HEK293 (cell line): Measurements from ENCODE around the gene ROR2.

ENCODE experiments used
- CTCF ChIA-PET: fragments of 350-600 bp; formaldehyde crosslinking; extraction: SDS; loops from one replicate; lab custom pipeline; 2021; ENCODE audit warnings: antibody characterized with exemption; lab: Yijun Ruan, JAX
- POLR2A ChIA-PET: fragments of 300-600 bp; formaldehyde crosslinking; extraction: SDS; loops from one replicate; lab custom pipeline; 2020; ENCODE audit warnings: antibody characterized with exemption, inconsistent platforms; lab: Yijun Ruan, JAX
- H3K27ac ChIP-seq: fragments of 200-500 bp; sonication (Bioruptor generic); 2 replicates; pipeline ENCODE4 v1.5.1; 2014; ENCODE audit warnings: low read depth, low read length, control low read depth, inconsistent platforms; ENCODE audit errors: extremely low read depth
- H3K36me3 ChIP-seq, 2 experiments: fragments of 200-500 bp in 1 of 2; sonication (Bioruptor generic) in 1 of 2; 1 replicate in 1 of 2; 2 replicates in 1 of 2; pipeline ENCODE4 v1.5.1; 2014 to 2017; ENCODE audit warnings: inconsistent platforms in 2 of 2, low read length in 2 of 2; ENCODE audit not compliant: control insufficient read depth in 2 of 2, insufficient read depth in 1 of 2
- H3K4me1 ChIP-seq: fragments of 200-500 bp; sonication (Bioruptor generic); 2 replicates; pipeline ENCODE4 v1.5.1; 2014; ENCODE audit warnings: mild to moderate bottlenecking, low read length, inconsistent platforms; ENCODE audit not compliant: control insufficient read depth, insufficient read depth
- H3K4me3 ChIP-seq: 2 replicates; pipeline ENCODE4 v1.5.1; 2011; ENCODE audit warnings: low read depth, mild to moderate bottlenecking, control low read depth, low read length, moderate library complexity
- H3K9me3 ChIP-seq: fragments of 200-500 bp; sonication (Bioruptor generic); 2 replicates; pipeline ENCODE4 v1.5.1; 2014; ENCODE audit warnings: low read depth, low read length, inconsistent platforms; ENCODE audit not compliant: control insufficient read depth, insufficient read depth
- GLI2 ChIP-seq: fragments of 450-650 bp; formaldehyde crosslinking; IDR thresholded peaks from 2 replicates; pipeline ENCODE4; 2017; ENCODE audit warnings: missing biosample characterization, missing genetic modification characterization, low read depth, borderline replicate concordance
- HOXC10 ChIP-seq: sonication (generic); formaldehyde crosslinking; IDR thresholded peaks from 2 replicates; pipeline ENCODE4 v1.8.1; 2023; ENCODE audit warnings: mild to moderate bottlenecking, missing genetic modification reagents
- KLF9 ChIP-seq: fragments of 450-650 bp; formaldehyde crosslinking; IDR thresholded peaks from 2 replicates; pipeline ENCODE4 v1.5.1; 2016; ENCODE audit warnings: missing biosample characterization, missing genetic modification characterization, low read depth
- PRDM2 ChIP-seq: fragments of 450-650 bp; formaldehyde crosslinking; IDR thresholded peaks from 2 replicates; pipeline ENCODE4 v1.5.1; 2016; ENCODE audit warnings: missing biosample characterization, missing genetic modification characterization, borderline replicate concordance
- SETDB1 ChIP-seq: IDR thresholded peaks from one replicate; pipeline ENCODE4 v1.6.1; 2017; ENCODE audit warnings: mild to moderate bottlenecking, low read length, moderate library complexity, mixed read lengths; ENCODE audit not compliant: insufficient read length
- TCF7L2 ChIP-seq: IDR thresholded peaks from 2 replicates; pipeline ENCODE4 v1.6.1; 2011; ENCODE audit warnings: low read depth, mild to moderate bottlenecking, inconsistent platforms, low read length, moderate library complexity, borderline replicate concordance
- TRIM28 ChIP-seq: IDR thresholded peaks from 2 replicates; pipeline ENCODE4 v1.6.1; 2011; ENCODE audit warnings: low read length, control low read depth, borderline replicate concordance
- ZBTB17 ChIP-seq: fragments of 450-650 bp; formaldehyde crosslinking; IDR thresholded peaks from 2 replicates; pipeline ENCODE4 v1.5.1; 2016; ENCODE audit warnings: missing biosample characterization, missing genetic modification characterization
- ZBTB20 ChIP-seq: fragments of 450-650 bp; formaldehyde crosslinking; IDR thresholded peaks from 2 replicates; pipeline ENCODE4 v1.5.1; 2016; ENCODE audit warnings: missing biosample characterization, missing genetic modification characterization
- ZEB2 ChIP-seq: fragments of 450-650 bp; formaldehyde crosslinking; IDR thresholded peaks from 2 replicates; pipeline ENCODE4 v1.5.1; 2016; ENCODE audit warnings: missing biosample characterization, missing genetic modification characterization
- ZNF155 ChIP-seq: fragments of 450-650 bp; formaldehyde crosslinking; IDR thresholded peaks from 2 replicates; pipeline ENCODE4 v1.5.1; 2016; ENCODE audit warnings: missing biosample characterization, missing genetic modification characterization
- ZNF211 ChIP-seq: fragments of 450-650 bp; formaldehyde crosslinking; IDR thresholded peaks from 2 replicates; pipeline ENCODE4 v1.5.1; 2016; ENCODE audit warnings: low read depth, missing biosample characterization, missing genetic modification characterization
- ZNF274 ChIP-seq, 2 experiments: fragments of 200-500 bp in 1 of 2; fragments of 450-650 bp in 1 of 2; sonication (Bioruptor generic) in 1 of 2; formaldehyde crosslinking in 1 of 2; IDR thresholded peaks; 2 replicates each; pipeline versions ENCODE4 v1.5.1 to v1.6.1; 2014 to 2016; ENCODE audit warnings: borderline replicate concordance in 1 of 2, inconsistent platforms in 1 of 2, low read length in 1 of 2, missing biosample characterization in 1 of 2, missing genetic modification characterization in 1 of 2
- ZNF341 ChIP-seq: fragments of 450-650 bp; formaldehyde crosslinking; IDR thresholded peaks from 2 replicates; pipeline ENCODE4; 2016; ENCODE audit warnings: low read depth, missing biosample characterization, missing genetic modification characterization
- ZNF391 ChIP-seq: fragments of 450-650 bp; formaldehyde crosslinking; IDR thresholded peaks from 2 replicates; pipeline ENCODE4 v1.5.1; 2016; ENCODE audit warnings: low read depth, missing biosample characterization, missing genetic modification characterization, borderline replicate concordance
- ZNF433 ChIP-seq: fragments of 450-650 bp; formaldehyde crosslinking; IDR thresholded peaks from 2 replicates; pipeline ENCODE4 v1.5.1; 2016; ENCODE audit warnings: missing biosample characterization, missing genetic modification characterization, low read depth
- ZNF514 ChIP-seq: fragments of 450-650 bp; formaldehyde crosslinking; IDR thresholded peaks from 2 replicates; pipeline ENCODE4 v1.5.1; 2016; ENCODE audit warnings: missing biosample characterization, missing genetic modification characterization
- ZNF530 ChIP-seq: fragments of 450-650 bp; formaldehyde crosslinking; IDR thresholded peaks from 2 replicates; pipeline ENCODE4 v1.5.1; 2016; ENCODE audit warnings: low read depth, missing biosample characterization, missing genetic modification characterization
- ZNF561 ChIP-seq: fragments of 450-650 bp; IDR thresholded peaks from 2 replicates; pipeline ENCODE4 v1.5.1; 2018; ENCODE audit warnings: missing biosample characterization, missing genetic modification characterization, borderline replicate concordance
- ZNF626 ChIP-seq: fragments of 450-650 bp; sonication (Bioruptor Pico); formaldehyde crosslinking; IDR thresholded peaks from 2 replicates; pipeline ENCODE4 v1.5.1; 2018; ENCODE audit warnings: missing biosample characterization, missing genetic modification characterization, inconsistent platforms
- ZNF654 ChIP-seq: fragments of 450-650 bp; formaldehyde crosslinking; IDR thresholded peaks from 2 replicates; pipeline ENCODE4 v1.5.1; 2016; ENCODE audit warnings: low read depth, missing biosample characterization, missing genetic modification characterization
- ZSCAN16 ChIP-seq: fragments of 450-650 bp; formaldehyde crosslinking; IDR thresholded peaks from 2 replicates; pipeline ENCODE4 v1.5.1; 2016; ENCODE audit warnings: missing biosample characterization, missing genetic modification characterization
- TF ChIP-seq, protein P1 (sequence below): fragments of 450-650 bp; formaldehyde crosslinking; IDR thresholded peaks from 2 replicates; pipeline ENCODE4 v1.5.1; 2017; ENCODE audit warnings: missing biosample characterization, missing genetic modification characterization

ROR2 gene

GRCh38 chr9:91660521-91660920, 289.5 kb downstream of the ROR2 start:
- ChIA-PET POLR2A (no interaction called here), CTCF (interaction anchor here (0.6 to 2.7 kb wide), 7 partner anchors 12 to 225 kb away, joined by 3 to 18 read pairs (median 7); no protein-coding TSS in a partner anchor)
- no peak overlapping the region for H3K27ac ChIP-seq
- no peaks in the 10 kb centered on the region for H3K4me1 ChIP-seq
- TF ChIP-seq GLI2 (no peak), ZNF391 (tag by site-specific recombination) (no peak), KLF9 (tag by site-specific recombination) (no peak), ZNF341 (tag by site-specific recombination) (no peak), TRIM28 (no peak), ZNF211 (tag by site-specific recombination) (no peak)
- H3K36me3 ChIP-seq = no peaks in the 10 kb centered on the region
- H3K9me3 ChIP-seq = no peaks in the 10 kb centered on the region
- no peak overlapping the region for H3K4me3 ChIP-seq

GRCh38 chr9:91659529-91660495, 290.2 kb downstream of the ROR2 start:
- Histone ChIP-seq H3K4me1 (no peaks in the 10 kb centered on the region), H3K36me3 (no peaks in the 10 kb centered on the region)
- peak; percentile 45 for TF ChIP-seq ZNF654 (tag by site-specific recombination)
- TF ChIP-seq ZSCAN16 (tag by site-specific recombination) = no peak
- TF ChIP-seq, all 188 proteins: peak for 1
- ChIA-PET POLR2A (interaction anchor here (0.5 kb wide), 1 partner anchor 54 kb away, joined by 3 read pairs; no protein-coding TSS in a partner anchor), CTCF (interaction anchor here (0.5 to 2.7 kb wide), 15 partner anchors 8 to 745 kb away, joined by 3 to 18 read pairs (median 5); no protein-coding TSS in a partner anchor)
- H3K4me3 ChIP-seq = no peak overlapping the region
- no peaks in the 10 kb centered on the region for H3K9me3 ChIP-seq
- H3K27ac ChIP-seq = no peak overlapping the region

DNA sequence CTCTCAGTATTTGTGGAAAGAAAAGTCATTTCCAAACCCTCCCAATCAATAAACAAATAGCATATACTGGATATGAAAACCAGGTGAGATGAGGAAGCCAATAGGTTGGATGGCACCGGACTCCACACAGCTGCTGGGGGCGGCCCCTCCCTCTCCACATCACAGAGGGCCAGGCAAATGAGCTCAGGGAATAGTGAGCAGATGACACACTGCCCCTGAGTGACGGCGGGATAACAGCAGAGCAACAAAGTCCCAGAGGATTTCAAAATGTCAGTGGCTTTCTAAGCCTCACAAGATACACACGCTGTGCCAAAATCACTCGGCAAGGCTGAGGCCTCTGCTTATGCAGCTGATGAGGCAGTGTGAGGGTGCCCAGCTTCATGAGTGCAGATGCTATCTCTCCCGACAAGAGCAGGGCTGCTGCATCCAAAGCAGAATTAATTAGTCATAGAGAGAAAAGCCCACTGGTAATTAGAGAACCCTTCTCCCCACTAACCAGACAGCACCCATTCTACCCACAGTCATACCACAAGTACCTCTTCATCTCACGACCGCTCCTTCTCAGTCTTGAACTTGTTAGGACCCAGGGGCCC, 291.4 kb downstream of the ROR2 start:
- Histone ChIP-seq H3K4me3 (no peak overlapping the region), H3K36me3 (no peaks in the 10 kb centered on the region), H3K27ac (no peak overlapping the region), H3K4me1 (no peaks in the 10 kb centered on the region), H3K9me3 (no peaks in the 10 kb centered on the region)
- ChIA-PET POLR2A (no interaction called here), CTCF (interaction anchor here (0.5 to 2.7 kb wide), 11 partner anchors 9 to 743 kb away, joined by 3 to 18 read pairs (median 5); no protein-coding TSS in a partner anchor)
- no peak for TF ChIP-seq ZNF626
- no peak for TF ChIP-seq ZBTB20 (tag by site-specific recombination)
- no peak for TF ChIP-seq HOXC10 (CRISPR knock-in tag)
- no peak for TF ChIP-seq ZNF561 (tag by site-specific recombination)
- TF ChIP-seq ZEB2 (tag by site-specific recombination) = no peak
- TF ChIP-seq ZBTB17 (tag by site-specific recombination) = no peak
- TF ChIP-seq ZNF514 = no peak
- TF ChIP-seq ZNF155 (tag by site-specific recombination) = no peak
- no peak for TF ChIP-seq SETDB1
- TF ChIP-seq, protein P1, sequence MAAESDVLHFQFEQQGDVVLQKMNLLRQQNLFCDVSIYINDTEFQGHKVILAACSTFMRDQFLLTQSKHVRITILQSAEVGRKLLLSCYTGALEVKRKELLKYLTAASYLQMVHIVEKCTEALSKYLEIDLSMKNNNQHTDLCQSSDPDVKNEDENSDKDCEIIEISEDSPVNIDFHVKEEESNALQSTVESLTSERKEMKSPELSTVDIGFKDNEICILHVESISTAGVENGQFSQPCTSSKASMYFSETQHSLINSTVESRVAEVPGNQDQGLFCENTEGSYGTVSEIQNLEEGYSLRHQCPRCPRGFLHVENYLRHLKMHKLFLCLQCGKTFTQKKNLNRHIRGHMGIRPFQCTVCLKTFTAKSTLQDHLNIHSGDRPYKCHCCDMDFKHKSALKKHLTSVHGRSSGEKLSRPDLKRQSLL = no peak
- no peak for TF ChIP-seq ZNF274 (IDR thresholded peaks at IDR 0.05; ENCODE audit: low read length)
- no peak for TF ChIP-seq ZNF274 (tag by site-specific recombination; IDR thresholded peaks at IDR 0.05; ENCODE audit: borderline replicate concordance)
- TF ChIP-seq ZNF530 (tag by site-specific recombination) = no peak
- no peak for TF ChIP-seq ZNF433
- TF ChIP-seq TCF7L2 = no peak
- TF ChIP-seq PRDM2 = no peak
